ENCODE data around the gene ZNF346. TPM values are rescaled to one million over a fixed set of nuclear protein-coding genes. Genes with fewer than 3 reads are reported as not detected.
A peak's percentile ranks its signal among the peaks of the same experiment; 100 is the strongest.

Gene ZNF346
- total RNA-seq, 2 donors from 2014 or later, result 23.6 to 34.4 TPM

DNA sequence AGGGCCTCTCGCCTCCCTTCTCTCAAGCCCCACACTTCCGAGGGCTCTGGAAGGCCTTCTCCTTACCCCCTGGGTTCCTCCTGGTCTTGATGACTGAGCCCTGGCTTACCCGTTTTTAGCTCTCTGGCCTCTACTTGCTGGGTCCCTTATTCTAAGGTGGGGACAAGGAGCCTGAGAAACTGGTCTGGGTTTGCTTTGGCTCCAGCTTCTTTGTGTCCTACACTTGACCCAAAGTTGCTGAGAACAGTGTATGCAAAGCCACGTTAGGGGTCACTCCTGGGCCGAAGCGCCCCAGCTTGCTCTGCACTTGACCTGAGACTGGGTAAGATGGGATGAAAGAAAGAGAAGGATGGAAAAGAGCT is 788 bp downstream of the ZNF346 start:
- Histone ChIP-seq H3K27ac (peak overlapping the region; percentile 65 to 66), H3K36me3 (no peaks in the 10 kb centered on the region), H3K9me3 (no peaks in the 10 kb centered on the region), H3K4me3 (peak overlapping the region; percentile 53 to 69), H3K4me1 (replicated peaks) (no peaks in the 10 kb centered on the region), H3K27me3 (replicated peaks; ENCODE audit: insufficient read depth) (no peaks in the 10 kb centered on the region)
- intact Hi-C loops (cut with DNase I), result no loop called here
- DNase-seq (ENCODE audit: low spot score), result no peak
- 8% methylated on average over 6 of the region's 6 CpGs for WGBS
- TF ChIP-seq POLR2AphosphoS5 (IDR thresholded peaks at IDR 0.05) (no peak), POLR2A (IDR thresholded peaks at IDR 0.05) (no peak)
- TF ChIP-seq, protein P1, sequence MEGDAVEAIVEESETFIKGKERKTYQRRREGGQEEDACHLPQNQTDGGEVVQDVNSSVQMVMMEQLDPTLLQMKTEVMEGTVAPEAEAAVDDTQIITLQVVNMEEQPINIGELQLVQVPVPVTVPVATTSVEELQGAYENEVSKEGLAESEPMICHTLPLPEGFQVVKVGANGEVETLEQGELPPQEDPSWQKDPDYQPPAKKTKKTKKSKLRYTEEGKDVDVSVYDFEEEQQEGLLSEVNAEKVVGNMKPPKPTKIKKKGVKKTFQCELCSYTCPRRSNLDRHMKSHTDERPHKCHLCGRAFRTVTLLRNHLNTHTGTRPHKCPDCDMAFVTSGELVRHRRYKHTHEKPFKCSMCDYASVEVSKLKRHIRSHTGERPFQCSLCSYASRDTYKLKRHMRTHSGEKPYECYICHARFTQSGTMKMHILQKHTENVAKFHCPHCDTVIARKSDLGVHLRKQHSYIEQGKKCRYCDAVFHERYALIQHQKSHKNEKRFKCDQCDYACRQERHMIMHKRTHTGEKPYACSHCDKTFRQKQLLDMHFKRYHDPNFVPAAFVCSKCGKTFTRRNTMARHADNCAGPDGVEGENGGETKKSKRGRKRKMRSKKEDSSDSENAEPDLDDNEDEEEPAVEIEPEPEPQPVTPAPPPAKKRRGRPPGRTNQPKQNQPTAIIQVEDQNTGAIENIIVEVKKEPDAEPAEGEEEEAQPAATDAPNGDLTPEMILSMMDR (IDR thresholded peaks at IDR 0.05), result no peak

DNA sequence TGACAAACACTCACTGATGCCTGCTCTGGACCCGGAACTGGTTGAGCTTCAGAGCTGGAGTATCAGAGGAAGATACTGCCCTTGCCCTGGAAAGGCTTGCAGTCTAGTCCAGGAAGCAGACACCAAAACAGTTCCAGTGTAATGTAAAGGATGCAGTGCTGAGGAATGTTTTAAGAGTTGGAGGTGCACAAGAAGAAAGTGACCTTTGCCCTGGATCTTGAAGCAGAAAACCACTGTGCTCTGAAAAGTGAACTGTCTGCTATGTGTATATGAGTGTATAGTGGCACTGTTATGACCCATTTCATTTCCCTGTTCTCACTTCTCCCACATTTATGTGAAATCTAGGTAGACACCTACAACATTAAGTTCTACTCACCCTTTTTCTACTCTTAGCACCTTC is 2.1 kb downstream of the ZNF346 start:
- TF ChIP-seq, protein P1 (IDR thresholded peaks at IDR 0.05), result no peak
- TF ChIP-seq POLR2A (IDR thresholded peaks at IDR 0.05) (no peak), POLR2AphosphoS5 (IDR thresholded peaks at IDR 0.05) (no peak)
- no peak overlapping the region for H3K4me3 ChIP-seq
- no peaks in the 10 kb centered on the region for H3K4me1 ChIP-seq (replicated peaks)
- no peak for DNase-seq (ENCODE audit: low spot score)
- 96% methylated on average over 1 of the region's 1 CpG for WGBS
- no peaks in the 10 kb centered on the region for H3K36me3 ChIP-seq
- H3K9me3 ChIP-seq, result no peaks in the 10 kb centered on the region
- no peak overlapping the region for H3K27ac ChIP-seq
- intact Hi-C loops (cut with DNase I), result no loop called here
- no peaks in the 10 kb centered on the region for H3K27me3 ChIP-seq (replicated peaks; ENCODE audit: insufficient read depth)

DNA sequence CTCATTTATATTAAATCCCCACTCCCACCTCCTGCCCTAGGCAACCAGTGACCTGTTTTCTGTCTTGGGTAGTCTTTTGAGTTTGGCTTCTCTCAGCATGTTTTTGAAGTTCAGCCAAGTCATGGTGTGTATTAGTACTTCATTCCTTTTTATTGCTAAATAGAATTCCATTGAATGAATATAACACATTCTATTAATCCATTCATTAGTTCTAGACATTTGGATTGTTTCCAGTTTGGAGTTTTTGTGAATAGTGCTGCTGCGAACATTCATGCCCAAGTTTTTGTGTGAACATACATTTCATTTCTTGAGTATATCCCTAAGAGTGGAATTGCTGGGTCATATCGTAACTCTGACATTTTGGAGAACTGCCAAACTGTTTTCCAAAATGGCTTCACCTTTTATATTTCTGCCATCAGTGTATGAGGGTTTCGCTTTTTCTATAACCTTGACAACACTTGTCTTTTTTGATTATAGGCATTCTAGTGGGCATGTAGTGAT is 2.7 kb downstream of the ZNF346 start:
- no peak overlapping the region for H3K27ac ChIP-seq
- no peaks in the 10 kb centered on the region for H3K36me3 ChIP-seq
- TF ChIP-seq, protein P1 (IDR thresholded peaks at IDR 0.05), result no peak
- no peak for TF ChIP-seq POLR2A (IDR thresholded peaks at IDR 0.05)
- TF ChIP-seq POLR2AphosphoS5 (IDR thresholded peaks at IDR 0.05), result no peak
- H3K9me3 ChIP-seq, result no peaks in the 10 kb centered on the region
- intact Hi-C loops (cut with DNase I), result no loop called here
- no peaks in the 10 kb centered on the region for H3K27me3 ChIP-seq (replicated peaks; ENCODE audit: insufficient read depth)
- no peaks in the 10 kb centered on the region for H3K4me1 ChIP-seq (replicated peaks)
- no peak overlapping the region for H3K4me3 ChIP-seq
- WGBS, result 75% methylated on average over 3 of the region's 3 CpGs
- no peak for DNase-seq (ENCODE audit: low spot score)

DNA sequence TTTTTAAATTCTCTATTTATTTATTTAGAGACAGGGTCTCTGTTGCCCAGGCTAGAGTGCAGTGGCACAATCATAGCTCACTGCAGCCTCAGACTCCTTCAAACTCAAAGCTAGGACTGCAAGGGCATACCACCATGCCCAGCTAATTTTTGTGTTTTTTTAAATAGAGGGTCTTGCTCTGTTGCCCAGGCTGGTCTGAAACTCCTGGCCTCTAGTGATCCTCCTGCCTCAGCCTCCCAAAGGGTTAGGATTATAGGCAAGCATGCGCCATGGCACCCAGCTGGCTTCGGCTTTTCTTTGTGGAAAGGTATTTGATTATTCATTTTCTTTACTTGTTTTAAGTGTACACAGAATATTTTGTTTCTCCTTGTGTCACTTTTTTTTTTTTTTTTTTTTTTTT is 5.2 kb downstream of the ZNF346 start:
- WGBS, result 100% methylated on average over 2 of the region's 2 CpGs
- no peak overlapping the region for H3K27ac ChIP-seq
- no peaks in the 10 kb centered on the region for H3K27me3 ChIP-seq (replicated peaks; ENCODE audit: insufficient read depth)
- H3K4me1 ChIP-seq (replicated peaks), result no peaks in the 10 kb centered on the region
- intact Hi-C loops (cut with DNase I), result no loop called here
- no peak overlapping the region for H3K4me3 ChIP-seq
- H3K9me3 ChIP-seq, result no peaks in the 10 kb centered on the region
- DNase-seq (ENCODE audit: low spot score), result no peak
- TF ChIP-seq, protein P1 (IDR thresholded peaks at IDR 0.05), result no peak
- TF ChIP-seq POLR2A (IDR thresholded peaks at IDR 0.05) (no peak), POLR2AphosphoS5 (IDR thresholded peaks at IDR 0.05) (no peak)
- no peaks in the 10 kb centered on the region for H3K36me3 ChIP-seq

DNA sequence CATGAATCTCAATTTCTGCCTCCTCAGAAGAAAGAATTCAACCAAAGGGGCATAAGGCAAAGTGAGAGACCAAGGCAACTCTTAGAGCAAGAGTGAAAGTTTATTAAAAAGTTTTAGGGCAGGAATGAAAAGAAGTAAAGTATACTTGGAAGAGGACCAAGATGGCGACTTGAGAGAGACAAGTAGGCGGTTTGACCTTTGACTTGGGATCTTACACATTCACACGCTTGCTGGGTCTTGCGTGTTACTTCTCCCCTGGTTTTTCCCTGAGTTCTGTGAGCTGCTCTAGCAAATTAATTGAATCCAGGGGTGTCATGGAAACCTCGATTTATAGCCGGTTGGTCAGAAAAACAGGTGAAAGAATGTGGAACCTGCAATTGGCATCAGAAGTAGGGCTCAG is 7.0 kb downstream of the ZNF346 start:
- Histone ChIP-seq H3K4me3 (no peak overlapping the region), H3K27me3 (replicated peaks; ENCODE audit: insufficient read depth) (no peaks in the 10 kb centered on the region), H3K9me3 (no peaks in the 10 kb centered on the region), H3K36me3 (no peaks in the 10 kb centered on the region), H3K27ac (no peak overlapping the region), H3K4me1 (replicated peaks) (no peaks in the 10 kb centered on the region)
- DNase-seq (ENCODE audit: low spot score), result no peak
- TF ChIP-seq POLR2AphosphoS5 (IDR thresholded peaks at IDR 0.05), result no peak
- no peak for TF ChIP-seq POLR2A (IDR thresholded peaks at IDR 0.05)
- TF ChIP-seq, protein P1 (IDR thresholded peaks at IDR 0.05), result no peak
- intact Hi-C loops (cut with DNase I), result no loop called here
- 97% methylated on average over 6 of the region's 6 CpGs for WGBS

All from prostate gland (tissue), 2 donors.